Endodermal cell (in vitro differentiated cells): Measurements from ENCODE around the gene SYMPK. TPM values are rescaled to one million over a fixed set of nuclear protein-coding genes. Genes with fewer than 3 reads are reported as not detected.

Experiments
- DNase-seq: peaks from one replicate; pipeline ENCODE4 v3.0.0-alpha.2; 2017
- H3K27ac ChIP-seq: 2 replicates; pipeline ENCODE4 v1.5.1; 2013; ENCODE audit warnings: mild to moderate bottlenecking, low read depth, low read length, moderate library complexity
- H3K27me3 ChIP-seq: 2 replicates; pipeline ENCODE4 v1.6.1; 2013; ENCODE audit warnings: mild to moderate bottlenecking, low read length, moderate library complexity; ENCODE audit not compliant: insufficient read depth, control insufficient read depth, poor library complexity, severe bottlenecking
- H3K36me3 ChIP-seq: 2 replicates; pipeline ENCODE4 v1.7.0; 2013; ENCODE audit warnings: mild to moderate bottlenecking, low read length, moderate library complexity; ENCODE audit not compliant: control insufficient read depth, insufficient read depth
- H3K4me1 ChIP-seq: one replicate; pipeline ENCODE4 v1.7.0; 2013; ENCODE audit warnings: low read length; ENCODE audit not compliant: control insufficient read depth, insufficient read depth
- H3K4me3 ChIP-seq: 2 replicates; pipeline ENCODE4 v1.5.1; 2013; ENCODE audit warnings: mild to moderate bottlenecking, low read length, moderate library complexity
- H3K9ac ChIP-seq: 2 replicates; pipeline ENCODE4 v1.6.1; 2013; ENCODE audit warnings: mild to moderate bottlenecking, low read length, moderate library complexity; ENCODE audit not compliant: poor library complexity, severe bottlenecking; ENCODE audit errors: extremely low read depth
- H3K9me3 ChIP-seq: 2 replicates; pipeline ENCODE4 v1.6.1; 2013; ENCODE audit warnings: mild to moderate bottlenecking, low read length, moderate library complexity; ENCODE audit not compliant: control insufficient read depth
- H3K27ac Mint-ChIP-seq: 2 replicates; pipeline ENCODE4 v1.8.0; 2020; ENCODE audit warnings: mixed read lengths
- H3K27me3 Mint-ChIP-seq: 2 replicates; pipeline ENCODE4 v1.8.0; 2021; ENCODE audit warnings: mild to moderate bottlenecking, mixed read lengths; ENCODE audit not compliant: insufficient read depth
- H3K36me3 Mint-ChIP-seq: 2 replicates; pipeline ENCODE4 v1.8.0; 2020; ENCODE audit warnings: low read depth, mixed read lengths
- H3K4me1 Mint-ChIP-seq: 2 replicates; pipeline ENCODE4 v1.8.0; 2020; ENCODE audit warnings: mixed read lengths
- H3K4me3 Mint-ChIP-seq: 2 replicates; pipeline ENCODE4 v1.8.0; 2020; ENCODE audit warnings: mild to moderate bottlenecking, moderate library complexity, mixed read lengths
- H3K9me3 Mint-ChIP-seq: 2 replicates; pipeline ENCODE4 v1.8.0; 2020; ENCODE audit warnings: mild to moderate bottlenecking, mixed read lengths
- WGBS, 2 experiments: methylation state at CpG; one replicate each; pipeline versions ENCODE4 v1.1.5 to v1.1.7; 2013; ENCODE audit warnings: missing lambda C conversion rate in 2 of 2, mixed read lengths in 1 of 2; ENCODE audit not compliant: insufficient coverage in 1 of 2, insufficient read length in 1 of 2; 5-methylcytosine and 5-hydroxymethylcytosine counted together
- total RNA-seq, 2 donors: library from RNA; stranded (reverse); fragmentation: NEBNext Ultra II Directional in 1 of 2; extraction: Animal tissue kit (Norgen Biotek cat#: 25700) in 1 of 2; gene quantifications; 2 replicates in 1 of 2; 3 replicates in 1 of 2; pipeline ENCODE4 v1.2.1, GENCODE V29; 2021
- TF ChIP-seq, protein P1 (sequence below): fragments of 200-600 bp; sonication (generic); conservative IDR thresholded peaks from 2 replicates; pipeline ENCODE4 v1.5.0; 2021; ENCODE audit warnings: antibody characterized with exemption, mild to moderate bottlenecking

SYMPK gene
- total RNA-seq, 2 donors from 2014 or later: 104 to 119 TPM

DNA sequence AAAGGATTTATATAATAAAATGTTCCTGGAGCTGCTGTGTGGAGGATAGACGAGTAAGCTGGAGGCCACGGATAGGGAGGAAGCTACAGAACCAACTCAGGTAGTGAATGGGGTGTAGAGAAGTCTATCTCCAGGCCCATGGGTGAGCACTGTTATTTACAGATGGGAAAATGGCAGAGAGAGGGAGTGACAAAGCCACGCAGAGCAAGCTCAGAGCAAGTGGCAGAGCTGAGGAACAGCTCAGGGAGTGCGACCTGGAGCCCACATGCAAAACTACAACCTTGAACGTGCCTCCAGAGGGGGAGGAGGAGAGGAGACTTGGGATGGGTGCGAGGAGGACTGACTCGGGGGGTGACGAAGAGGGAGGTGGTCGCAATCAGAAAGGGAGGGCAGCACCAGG, 34.4 kb downstream of the SYMPK start:
- Mint-ChIP-seq H3K27me3 (no peaks in the 10 kb centered on the region), H3K9me3 (no peaks in the 10 kb centered on the region), H3K36me3 (peaks cover 79% of the 10 kb centered on the region), H3K4me1 (no peaks in the 10 kb centered on the region), H3K4me3 (no peak overlapping the region), H3K27ac (no peak overlapping the region)
- no peaks in the 10 kb centered on the region for H3K27me3 ChIP-seq
- 95 to 100% methylated on average over 8 to 9 of the region's 9 CpGs for WGBS, 2 experiments
- no peak overlapping the region for H3K9ac ChIP-seq
- no peaks in the 10 kb centered on the region for H3K4me1 ChIP-seq
- H3K27ac ChIP-seq: no peak overlapping the region
- no peaks in the 10 kb centered on the region for H3K9me3 ChIP-seq
- DNase-seq: no peak
- TF ChIP-seq, protein P1, sequence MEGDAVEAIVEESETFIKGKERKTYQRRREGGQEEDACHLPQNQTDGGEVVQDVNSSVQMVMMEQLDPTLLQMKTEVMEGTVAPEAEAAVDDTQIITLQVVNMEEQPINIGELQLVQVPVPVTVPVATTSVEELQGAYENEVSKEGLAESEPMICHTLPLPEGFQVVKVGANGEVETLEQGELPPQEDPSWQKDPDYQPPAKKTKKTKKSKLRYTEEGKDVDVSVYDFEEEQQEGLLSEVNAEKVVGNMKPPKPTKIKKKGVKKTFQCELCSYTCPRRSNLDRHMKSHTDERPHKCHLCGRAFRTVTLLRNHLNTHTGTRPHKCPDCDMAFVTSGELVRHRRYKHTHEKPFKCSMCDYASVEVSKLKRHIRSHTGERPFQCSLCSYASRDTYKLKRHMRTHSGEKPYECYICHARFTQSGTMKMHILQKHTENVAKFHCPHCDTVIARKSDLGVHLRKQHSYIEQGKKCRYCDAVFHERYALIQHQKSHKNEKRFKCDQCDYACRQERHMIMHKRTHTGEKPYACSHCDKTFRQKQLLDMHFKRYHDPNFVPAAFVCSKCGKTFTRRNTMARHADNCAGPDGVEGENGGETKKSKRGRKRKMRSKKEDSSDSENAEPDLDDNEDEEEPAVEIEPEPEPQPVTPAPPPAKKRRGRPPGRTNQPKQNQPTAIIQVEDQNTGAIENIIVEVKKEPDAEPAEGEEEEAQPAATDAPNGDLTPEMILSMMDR: no peak
- peaks cover 89% of the 10 kb centered on the region for H3K36me3 ChIP-seq
- H3K4me3 ChIP-seq: no peak overlapping the region

DNA sequence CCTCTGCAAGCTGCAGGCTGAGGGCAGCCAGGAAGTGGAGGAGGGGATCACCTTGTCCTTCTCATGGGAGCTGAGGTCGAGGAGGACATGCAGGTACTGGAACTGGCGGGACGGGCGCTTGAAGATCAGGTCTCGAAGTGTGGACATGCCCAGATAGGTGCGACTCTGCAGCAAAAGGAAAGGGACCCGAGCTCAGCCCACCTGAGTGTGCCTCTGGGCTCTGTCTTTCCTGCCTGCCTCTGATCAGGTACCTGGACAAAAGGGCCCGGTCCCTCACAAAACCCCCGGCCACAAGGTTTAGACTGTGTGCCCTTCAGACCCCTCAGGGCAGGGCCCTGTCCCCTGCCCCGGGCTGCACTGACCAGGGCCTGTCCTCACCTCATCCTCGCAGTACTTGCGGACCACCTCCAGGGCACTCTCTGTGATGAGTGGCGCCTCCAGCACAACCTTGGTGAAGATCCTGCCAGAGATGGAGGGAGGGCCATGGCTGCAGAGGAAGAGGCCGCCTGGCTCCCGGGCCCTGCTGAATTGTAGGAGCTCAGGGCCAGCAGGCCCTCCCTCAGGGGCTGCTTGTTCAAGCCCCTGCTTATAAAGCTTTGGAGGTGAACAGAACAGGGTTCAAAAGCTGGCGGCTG, 35.4 kb downstream of the SYMPK start:
- H3K27me3 Mint-ChIP-seq: no peaks in the 10 kb centered on the region
- no peaks in the 10 kb centered on the region for H3K4me1 ChIP-seq
- peaks cover 89% of the 10 kb centered on the region for H3K36me3 ChIP-seq
- WGBS, 2 experiments: 95 to 99% methylated on average over 11 to 16 of the region's 16 CpGs
- H3K4me1 Mint-ChIP-seq: no peaks in the 10 kb centered on the region
- H3K9me3 Mint-ChIP-seq: no peaks in the 10 kb centered on the region
- no peak overlapping the region for H3K4me3 Mint-ChIP-seq
- no peak overlapping the region for H3K27ac Mint-ChIP-seq
- H3K27ac ChIP-seq: no peak overlapping the region
- peak; percentile 59 for DNase-seq
- peaks cover 86% of the 10 kb centered on the region for H3K36me3 Mint-ChIP-seq
- no peaks in the 10 kb centered on the region for H3K27me3 ChIP-seq
- no peak overlapping the region for H3K9ac ChIP-seq
- H3K9me3 ChIP-seq: no peaks in the 10 kb centered on the region
- no peak overlapping the region for H3K4me3 ChIP-seq
- TF ChIP-seq, protein P1: peak; percentile 32

- H3K4me1 ChIP-seq: no peaks in the 10 kb centered on the region
- 92 to 100% methylated on average over 7 to 11 of the region's 11 CpGs for WGBS, 2 experiments
- H3K36me3 ChIP-seq: peaks cover 86% of the 10 kb centered on the region
- no peak overlapping the region for H3K9ac ChIP-seq
- TF ChIP-seq, protein P1: no peak
- Mint-ChIP-seq H3K4me3 (no peak overlapping the region), H3K9me3 (no peaks in the 10 kb centered on the region), H3K27me3 (no peaks in the 10 kb centered on the region), H3K27ac (peak overlapping the region; percentile 13), H3K4me1 (no peaks in the 10 kb centered on the region), H3K36me3 (peaks cover 84% of the 10 kb centered on the region)
- H3K27ac ChIP-seq: no peak overlapping the region
- H3K27me3 ChIP-seq: no peaks in the 10 kb centered on the region
- no peak overlapping the region for H3K4me3 ChIP-seq
- DNase-seq: no peak
- no peaks in the 10 kb centered on the region for H3K9me3 ChIP-seq
Observed at GRCh38 chr19:45826934-45827333, 36.0 kb downstream of the SYMPK start.
